Adrenal gland (tissue), 12 donors: ENCODE data around the gene SLC19A1. TPM values are rescaled to one million over a fixed set of nuclear protein-coding genes. Genes with fewer than 3 reads are reported as not detected.

Source experiments
- DNase-seq, 7 donors: peaks; one replicate each; pipeline ENCODE4 v3.0.0-alpha.2; 2019 to 2020
- H3K27ac ChIP-seq, 5 donors: fragments of 200-600 bp; sonication (generic) in 4 of 5; 1 replicate in 3 of 5; 2 replicates in 2 of 5; pipeline versions ENCODE4 v1.5.1 to v1.8.0; 2016 to 2020; ENCODE audit warnings: mild to moderate bottlenecking in 1 of 5
- H3K27me3 ChIP-seq: fragments of 200-600 bp; 2 replicates; pipeline ENCODE4 v1.8.0; 2021
- H3K36me3 ChIP-seq, 2 donors: fragments of 200-600 bp; replicated peaks in 1 of 2; 1 replicate in 1 of 2; 2 replicates in 1 of 2; pipeline versions ENCODE4 v1.5.1 to v1.8.0; 2018 to 2022
- H3K4me1 ChIP-seq, 2 donors: fragments of 200-600 bp; replicated peaks in 1 of 2; 1 replicate in 1 of 2; 2 replicates in 1 of 2; pipeline versions ENCODE4 v1.5.1 to v1.8.0; 2018 to 2021
- H3K4me3 ChIP-seq, 4 donors: fragments of 200-600 bp; sonication (generic) in 3 of 4; one replicate each; pipeline ENCODE4 v1.5.1; 2016 to 2018
- H3K9me3 ChIP-seq, 3 donors: fragments of 200-600 bp; sonication (generic) in 1 of 3; replicated peaks in 1 of 3; 1 replicate in 2 of 3; 2 replicates in 1 of 3; pipeline versions ENCODE4 v1.5.1 to v1.8.0; 2016 to 2021
- POLR2A ChIP-seq, 2 donors: fragments of 450-650 bp; IDR thresholded peaks; one replicate each; pipeline ENCODE4 v1.6.1; 2017; ENCODE audit warnings: antibody characterized with exemption in 2 of 2, mild to moderate bottlenecking in 2 of 2, moderate library complexity in 1 of 2
- WGBS, 4 donors: extraction: QIAGEN DNeasy Blood & Tissue Kit in 2 of 4; methylation state at CpG; one replicate each; pipeline versions ENCODE4 v1.1.5 to v1.1.7; 2013 to 2017; 5-methylcytosine and 5-hydroxymethylcytosine counted together
- intact Hi-C, 2 donors: fragments of 100-400 bp; cut with DNase I; formaldehyde crosslinking; loops; one replicate each; pipeline versions ENCODE4 v1.14.1 to v1.15.0; 2022 to 2023
- polyA plus RNA-seq, 3 donors: library from polyadenylated mRNA; stranded (reverse); fragments of 200-250 nt in 2 of 3; fragments of 350-450 nt in 1 of 3; fragmentation: Illumina TruSeq in 1 of 3; extraction: RNeasy Lipid Tissue Mini Kit (QIAGEN cat#74804) in 1 of 3; gene quantifications; one replicate each; pipeline ENCODE4 v1.2.3, GENCODE V29; 2013 to 2014
- total RNA-seq, 9 donors: library from RNA; depleted of rRNA in 4 of 9; stranded (reverse); fragments of >200 nt in 4 of 9; fragments of 120-200 nt in 1 of 9; fragmentation: NEBNext Ultra II Directional in 1 of 9; extraction: Animal tissue kit (Norgen Biotek cat#: 25700) in 1 of 9; gene quantifications; one replicate each; pipeline versions ENCODE4 v1.1.0 to v1.2.4, GENCODE V29; 2013 to 2023
- TF ChIP-seq, protein P1 (sequence below), 6 experiments: fragments of 450-650 bp in 4 of 6; fragments of 200-600 bp in 2 of 6; sonication (generic) in 1 of 6; IDR thresholded peaks; 1 replicate in 5 of 6; 2 replicates in 1 of 6; pipeline versions ENCODE4 v1.5.1 to v1.8.0; 2016 to 2021; ENCODE audit warnings: antibody characterized with exemption in 6 of 6, mild to moderate bottlenecking in 2 of 6, moderate library complexity in 1 of 6
- donor health status: healthy with polysubstance abuse.
- donor health status: Bipolar disorder and iron deficiency.
- donor health status: DM: yes; HTN: yes; CAD: no.
- donor health status: DM: no; HTN: no; CAD: no.
- donor health status: DM: no; HTN: no; CAD: no.
- donor health status: DM: yes; HTN: yes; CAD: no.

The SLC19A1 gene
- total and polyA plus RNA-seq, 12 donors = 1.7 to 21.2 (median 15.3) TPM

- Histone ChIP-seq H3K27ac (no peak overlapping the region), H3K4me1 (no peaks in the 10 kb centered on the region), H3K9me3 (no peaks in the 10 kb centered on the region), H3K4me3 (no peak overlapping the region), H3K27me3 (no peaks in the 10 kb centered on the region), H3K36me3 (peaks cover 0 to 17% of the 10 kb centered on the region in 2 donors)
- TF ChIP-seq, protein P1, sequence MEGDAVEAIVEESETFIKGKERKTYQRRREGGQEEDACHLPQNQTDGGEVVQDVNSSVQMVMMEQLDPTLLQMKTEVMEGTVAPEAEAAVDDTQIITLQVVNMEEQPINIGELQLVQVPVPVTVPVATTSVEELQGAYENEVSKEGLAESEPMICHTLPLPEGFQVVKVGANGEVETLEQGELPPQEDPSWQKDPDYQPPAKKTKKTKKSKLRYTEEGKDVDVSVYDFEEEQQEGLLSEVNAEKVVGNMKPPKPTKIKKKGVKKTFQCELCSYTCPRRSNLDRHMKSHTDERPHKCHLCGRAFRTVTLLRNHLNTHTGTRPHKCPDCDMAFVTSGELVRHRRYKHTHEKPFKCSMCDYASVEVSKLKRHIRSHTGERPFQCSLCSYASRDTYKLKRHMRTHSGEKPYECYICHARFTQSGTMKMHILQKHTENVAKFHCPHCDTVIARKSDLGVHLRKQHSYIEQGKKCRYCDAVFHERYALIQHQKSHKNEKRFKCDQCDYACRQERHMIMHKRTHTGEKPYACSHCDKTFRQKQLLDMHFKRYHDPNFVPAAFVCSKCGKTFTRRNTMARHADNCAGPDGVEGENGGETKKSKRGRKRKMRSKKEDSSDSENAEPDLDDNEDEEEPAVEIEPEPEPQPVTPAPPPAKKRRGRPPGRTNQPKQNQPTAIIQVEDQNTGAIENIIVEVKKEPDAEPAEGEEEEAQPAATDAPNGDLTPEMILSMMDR (IDR thresholded peaks at IDR 0.05) = no peak
- no peak for TF ChIP-seq POLR2A (IDR thresholded peaks at IDR 0.05)
- 94 to 96% (median 95%) methylated on average over 13 to 33 of the region's 33 CpGs for WGBS, 4 donors
- intact Hi-C loops = no loop called here
- no peak for DNase-seq
These were observed 55.0 kb downstream of the SLC19A1 start for GRCh38 chr21:45487161-45487806.

GRCh38 chr21:45486443-45487160, 55.6 kb downstream of the SLC19A1 start:
- Histone ChIP-seq H3K4me1 (no peaks in the 10 kb centered on the region), H3K27ac (no peak overlapping the region), H3K36me3 (peaks cover 0 to 24% of the 10 kb centered on the region in 2 donors), H3K27me3 (no peaks in the 10 kb centered on the region), H3K4me3 (no peak overlapping the region), H3K9me3 (no peaks in the 10 kb centered on the region)
- TF ChIP-seq POLR2A (IDR thresholded peaks at IDR 0.05) = no peak
- TF ChIP-seq, protein P1 (IDR thresholded peaks at IDR 0.05) = no peak
- 79 to 93% (median 91%) methylated on average over 19 to 28 of the region's 29 CpGs for whole genome bisulfite sequencing, 4 donors
- intact Hi-C loops = no loop called here
- no peak for DNase-seq

DNA sequence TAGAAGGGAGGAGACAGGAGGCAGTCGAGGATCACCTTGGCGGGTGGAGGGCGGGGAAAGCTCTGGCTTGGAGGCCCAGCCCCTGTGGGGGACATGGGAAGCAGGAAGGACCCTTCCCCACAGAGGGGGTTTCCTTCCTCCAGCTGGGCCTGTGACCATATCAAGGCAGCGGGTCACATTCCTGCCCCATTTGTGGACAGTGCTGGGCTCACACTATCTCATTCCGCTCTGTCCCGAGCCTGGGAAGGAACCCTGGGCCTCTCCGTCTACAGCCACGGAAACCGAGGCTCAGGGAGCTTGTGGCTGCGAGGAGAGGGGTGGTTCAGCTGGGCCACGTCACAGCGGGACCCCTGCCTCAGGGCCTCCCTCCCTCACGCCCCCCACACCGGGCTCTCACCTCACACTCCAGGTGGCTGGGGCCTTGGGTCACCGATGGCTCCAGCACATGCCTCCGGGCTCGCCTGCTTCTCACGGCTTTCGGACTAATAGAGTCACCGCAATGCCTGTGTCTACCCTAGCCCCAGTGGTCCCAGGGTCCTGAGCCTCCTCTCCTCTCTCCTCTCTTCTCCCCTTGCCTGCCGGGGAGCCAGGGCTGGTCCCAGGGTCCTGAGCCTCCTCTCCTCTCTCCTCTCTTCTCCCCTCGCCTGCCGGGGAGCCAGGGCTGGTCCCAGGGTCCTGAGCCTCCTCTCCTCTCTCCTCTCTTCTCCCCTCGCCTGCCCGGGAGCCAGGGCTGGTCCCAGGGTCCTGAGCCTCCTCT, 56.4 kb downstream of the SLC19A1 start:
- no peak for DNase-seq
- Histone ChIP-seq H3K9me3 (no peaks in the 10 kb centered on the region), H3K36me3 (peaks cover 0 to 30% of the 10 kb centered on the region in 2 donors), H3K27me3 (no peaks in the 10 kb centered on the region), H3K27ac (no peak overlapping the region), H3K4me3 (no peak overlapping the region), H3K4me1 (no peaks in the 10 kb centered on the region)
- WGBS, 4 donors = 89 to 96% (median 93%) methylated on average over 16 to 25 of the region's 25 CpGs
- intact Hi-C loops = no loop called here
- TF ChIP-seq, protein P1 (IDR thresholded peaks at IDR 0.05) = no peak
- TF ChIP-seq POLR2A (IDR thresholded peaks at IDR 0.05) = no peak

DNA sequence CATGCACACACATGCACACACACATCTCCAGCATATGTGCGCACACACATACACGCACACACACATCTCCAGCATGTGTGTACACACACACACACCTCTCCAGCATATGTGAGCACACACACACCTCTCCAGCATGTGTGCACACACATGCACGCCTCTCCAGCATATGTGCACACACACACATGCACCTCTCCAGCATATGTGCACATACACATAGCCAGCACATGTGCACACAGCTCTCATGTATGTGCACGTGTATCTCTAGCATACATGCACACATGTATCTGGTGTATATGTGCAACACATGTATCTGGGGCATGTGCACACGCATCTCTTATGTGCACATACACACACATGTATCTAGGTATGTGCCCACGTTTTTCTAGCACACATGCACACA, 57.9 kb downstream of the SLC19A1 start:
- H3K27ac ChIP-seq = no peak overlapping the region
- TF ChIP-seq POLR2A (IDR thresholded peaks at IDR 0.05) = no peak
- TF ChIP-seq, protein P1 (IDR thresholded peaks at IDR 0.05) = no peak
- 87 to 96% (median 87%) methylated on average over 6 of the region's 6 CpGs for WGBS, 4 donors
- H3K27me3 ChIP-seq = no peaks in the 10 kb centered on the region
- intact Hi-C loops = no loop called here
- peaks cover 0 to 41% of the 10 kb centered on the region in 2 donors for H3K36me3 ChIP-seq
- no peak for DNase-seq
- H3K9me3 ChIP-seq = no peaks in the 10 kb centered on the region
- no peaks in the 10 kb centered on the region for H3K4me1 ChIP-seq
- H3K4me3 ChIP-seq = no peak overlapping the region
